HuH-7.5 (cell line): ENCODE data around the gene RUSF1.
"Not testable (repeated sequence)": the region's sequence is repeated elsewhere in the genome, so short reads cannot be mapped to it uniquely, and the experiment has no call there.

ENCODE experiments used
- DNase-seq: peaks from one replicate; pipeline ENCODE4 v3.0.0; 2011; ENCODE audit warnings: low spot score

RUSF1 gene

GRCh38 chr16:31452631-31453106, 55.5 kb downstream of the RUSF1 start:
- no peak for DNase-seq

GRCh38 chr16:31451681-31452351, 56.4 kb downstream of the RUSF1 start:
- DNase-seq: peak; percentile 61

GRCh38 chr16:31451201-31451600, 57.0 kb downstream of the RUSF1 start:
- DNase-seq: no peak

DNA sequence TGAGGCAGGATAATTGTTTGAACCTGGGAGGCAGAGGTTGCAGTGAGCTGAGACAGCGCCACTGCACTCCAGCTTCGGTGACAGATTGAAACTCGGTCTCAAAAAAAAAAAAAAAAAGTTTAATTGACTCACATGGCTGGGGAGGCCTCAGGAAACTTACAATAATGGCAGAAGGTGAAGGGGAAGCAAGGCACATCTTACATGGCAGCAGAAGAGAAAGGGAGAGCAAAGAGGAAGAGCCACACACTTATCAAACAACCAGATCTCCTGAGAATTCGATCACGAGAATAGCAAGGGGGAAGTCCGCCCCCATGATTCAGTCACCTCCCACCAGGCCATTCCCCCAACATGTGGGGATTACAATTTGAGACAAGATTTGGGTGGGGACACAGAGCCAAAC, 62.3 kb downstream of the RUSF1 start:
- DNase-seq: not testable (repeated sequence)

- DNase-seq: no peak
Observed at GRCh38 chr16:31441956-31442355, 66.2 kb downstream of the RUSF1 start.

GRCh38 chr16:31440516-31441184, 67.5 kb downstream of the RUSF1 start:
- no peak for DNase-seq

DNA sequence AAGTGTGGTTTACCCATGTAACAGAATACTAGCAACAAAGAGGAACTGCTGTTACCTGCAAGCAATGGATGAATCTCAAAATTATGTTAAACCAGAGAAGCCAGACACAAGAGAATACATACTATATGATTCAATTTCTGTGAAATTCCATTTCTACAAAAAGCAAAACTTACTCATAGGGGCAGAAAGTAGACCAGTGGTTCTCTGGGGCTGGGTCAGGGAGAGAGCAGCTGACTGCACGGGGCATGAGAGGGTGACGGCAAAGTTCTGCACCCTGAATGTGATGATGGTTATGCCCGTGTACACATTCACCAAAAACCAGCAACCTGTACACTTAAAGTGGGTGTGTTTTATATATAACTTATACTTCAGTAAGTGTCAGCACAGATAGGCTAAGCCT, 68.7 kb downstream of the RUSF1 start:
- DNase-seq: no peak
